NCI-H187 treated with DMSO at 0.1 percent for 48 hours (cell line): ENCODE data around the gene CAMK2N2.

Source experiments
- DNase-seq: peaks from one replicate; lab custom pipeline; 2025; lab: John Stamatoyannopoulos, UW

The CAMK2N2 gene

DNA sequence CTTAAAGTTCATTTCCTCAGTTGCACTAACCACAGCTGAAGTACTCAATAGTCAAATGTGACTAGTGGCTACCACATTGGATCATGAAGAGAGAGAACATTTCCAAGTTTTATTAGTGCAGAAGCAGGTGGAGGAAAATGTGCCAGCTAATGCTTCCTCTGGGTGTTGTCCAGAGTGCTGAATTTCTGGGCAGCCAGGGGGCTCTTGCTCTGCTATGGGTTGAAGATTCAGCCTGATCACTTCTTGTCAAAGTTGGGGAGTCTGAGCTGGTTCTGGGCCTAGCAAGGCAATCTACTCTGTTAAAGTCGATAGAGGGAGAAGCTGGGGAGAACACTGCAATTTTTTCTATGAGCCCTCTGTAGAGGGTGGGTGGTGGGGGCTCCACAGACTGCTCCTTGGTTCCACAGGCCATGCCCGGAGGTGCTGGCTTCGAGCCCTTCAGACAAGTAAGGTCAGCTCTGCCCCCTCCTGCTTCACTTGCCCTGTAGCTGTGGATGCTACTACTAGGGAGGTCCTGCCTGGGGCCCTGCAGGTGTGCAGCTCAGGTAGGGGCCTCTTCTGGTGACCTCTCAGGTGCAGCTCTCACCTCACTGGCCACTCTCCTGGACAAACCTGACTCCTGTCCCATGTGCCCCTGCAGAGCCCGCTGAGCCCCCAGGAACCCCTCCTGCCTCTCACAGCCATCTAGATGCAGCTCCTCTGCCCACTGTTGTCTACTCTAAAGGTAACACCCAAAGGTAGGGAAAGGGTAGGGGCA lies 20.8 kb downstream of the CAMK2N2 start:
- DNase-seq, result no peak

DNA sequence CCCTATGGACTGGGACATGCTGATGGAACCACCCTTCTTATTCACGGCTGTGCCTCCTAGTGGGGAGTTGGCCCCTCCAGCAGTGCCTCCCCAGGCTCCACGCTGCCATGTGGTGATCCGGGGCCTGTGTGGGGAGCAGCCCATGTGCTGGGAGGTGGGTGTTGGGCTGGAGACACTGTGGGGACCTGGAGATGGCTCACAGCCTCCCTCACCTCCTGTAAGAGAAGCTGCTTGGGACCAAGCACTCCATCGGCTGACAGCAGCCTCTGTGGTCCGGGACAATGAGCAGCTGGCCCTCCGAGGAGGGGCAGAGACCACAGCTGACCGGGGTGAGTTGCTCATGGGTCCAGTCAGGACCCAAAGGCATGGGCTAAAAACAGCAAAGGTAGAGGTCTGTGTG lies 21.6 kb downstream of the CAMK2N2 start:
- DNase-seq, result no peak

DNA sequence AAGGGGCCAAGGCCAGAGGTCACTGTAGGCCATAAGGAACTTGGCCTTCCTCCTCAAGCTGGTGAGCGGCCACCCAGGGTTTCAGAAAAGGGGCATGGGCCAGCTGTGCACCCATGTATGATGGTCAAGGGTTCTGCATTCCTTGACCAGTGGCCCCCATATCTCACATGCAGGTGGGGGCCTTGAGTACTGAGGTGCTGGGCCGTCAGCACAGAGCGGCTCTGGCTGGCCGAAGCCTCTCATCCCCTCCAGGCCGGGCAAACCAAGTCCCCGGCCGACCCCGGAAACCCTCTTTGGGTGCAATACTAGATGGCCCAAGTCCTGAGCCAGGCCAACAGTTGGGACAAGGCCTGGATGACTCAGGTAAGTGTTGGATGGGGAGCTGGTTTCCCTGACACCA lies 22.1 kb downstream of the CAMK2N2 start:
- DNase-seq, result no peak

DNA sequence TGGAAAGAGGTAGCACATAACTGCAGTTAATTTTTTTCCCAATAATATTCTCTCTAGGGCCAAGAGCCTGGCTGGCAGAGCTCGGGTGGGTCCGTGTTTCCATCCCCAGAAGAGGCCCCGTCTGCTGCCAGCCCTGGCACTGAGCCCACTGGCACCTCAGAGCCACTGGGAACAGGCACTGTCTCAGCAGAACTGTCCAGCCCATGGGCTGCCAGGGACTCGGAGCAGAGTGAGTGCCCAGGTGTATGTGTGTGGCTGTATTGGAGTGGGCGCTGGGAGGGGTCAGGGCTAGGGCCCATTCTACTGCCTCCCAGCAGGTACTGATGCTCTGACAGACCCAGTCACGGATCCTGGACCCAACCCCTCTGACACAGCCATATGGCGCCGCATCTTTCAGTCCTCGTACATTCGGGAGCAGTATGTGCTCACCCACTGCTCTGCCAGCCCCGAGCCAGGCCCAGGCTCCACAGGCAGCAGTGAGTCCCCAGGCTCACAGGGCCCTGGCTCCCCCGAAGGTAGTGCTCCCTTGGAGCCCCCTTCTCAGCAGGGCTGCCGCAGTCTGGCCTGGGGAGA lies 23.0 kb downstream of the CAMK2N2 start:
- no peak for DNase-seq

DNA sequence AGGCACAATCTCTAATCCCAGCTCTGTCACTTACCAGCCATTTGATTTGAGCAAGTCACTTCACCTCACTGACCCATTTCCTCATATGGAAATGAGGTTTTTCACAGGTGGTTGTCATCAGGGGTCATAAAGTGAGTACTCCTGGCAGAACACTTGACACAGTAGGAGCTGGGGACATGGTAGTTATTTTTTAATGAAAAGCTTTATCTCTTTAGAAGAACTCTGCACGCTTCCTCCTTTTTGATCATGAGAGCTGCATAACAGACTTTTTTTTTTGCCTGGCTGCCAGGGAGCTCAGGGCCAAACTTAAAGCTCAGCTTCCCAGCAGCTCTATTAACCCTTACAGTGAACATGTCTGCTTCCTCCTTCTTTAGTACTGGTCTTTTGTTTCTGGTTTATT lies 23.5 kb downstream of the CAMK2N2 start:
- no peak for DNase-seq

DNA sequence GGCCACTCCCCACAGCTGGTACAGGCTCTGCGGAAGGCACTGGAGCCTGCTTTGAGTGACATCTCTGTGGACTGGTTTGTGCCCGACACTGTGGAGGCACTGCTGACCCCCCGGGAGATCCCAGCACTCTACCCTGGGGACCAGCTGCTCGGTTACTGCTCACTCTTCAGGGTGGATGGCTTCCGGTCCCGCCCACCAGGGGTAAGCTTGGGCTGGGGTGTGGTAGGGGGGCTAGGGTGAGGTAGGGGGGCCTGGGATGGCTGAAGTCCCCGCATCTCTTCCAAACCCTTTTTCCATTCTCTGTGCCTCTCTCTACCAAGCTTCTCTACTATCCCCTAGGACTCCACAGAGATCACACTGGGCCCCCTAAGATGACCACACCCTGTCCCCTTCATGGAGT lies 24.1 kb downstream of the CAMK2N2 start:
- DNase-seq, result no peak

DNA sequence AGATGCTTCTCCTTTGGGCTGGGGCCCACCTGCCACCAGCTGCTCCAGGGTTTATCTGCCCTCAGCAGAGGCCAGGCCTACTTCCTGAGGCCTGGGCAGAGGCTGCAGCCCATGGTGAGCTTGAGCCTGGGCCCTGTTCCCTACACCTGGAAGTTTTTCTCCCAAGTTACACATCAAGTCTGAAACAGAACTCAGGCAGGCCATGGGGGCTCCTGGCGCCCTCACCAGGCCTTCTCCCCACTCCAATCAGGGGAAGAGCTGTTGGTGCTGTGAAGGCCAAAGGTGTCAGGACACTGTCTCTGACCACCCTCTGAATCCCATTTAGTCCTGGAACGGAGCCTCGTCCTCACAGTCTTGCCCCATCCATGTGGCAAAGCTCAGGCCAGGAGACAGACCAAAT lies 24.7 kb downstream of the CAMK2N2 start:
- DNase-seq, result no peak

DNA sequence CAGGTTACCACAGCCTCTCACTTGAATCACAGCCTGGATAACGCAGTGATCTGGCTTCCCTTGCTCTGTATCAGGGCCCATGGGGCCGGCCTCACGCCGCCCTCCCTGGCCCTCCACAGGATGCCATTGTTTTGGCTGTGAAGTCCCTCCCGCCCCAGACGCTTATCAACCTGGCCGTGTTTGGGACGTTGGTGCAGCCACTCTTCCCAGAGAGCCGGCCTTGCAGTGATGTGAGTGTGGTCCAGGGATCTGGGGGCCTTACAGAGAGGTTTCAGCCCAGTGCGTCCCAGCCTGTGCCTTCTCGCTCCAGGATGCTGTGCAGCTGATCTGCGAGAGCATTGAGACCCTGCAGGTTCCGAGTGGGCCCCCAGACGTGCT lies 25.3 kb downstream of the CAMK2N2 start:
- no peak for DNase-seq

DNA sequence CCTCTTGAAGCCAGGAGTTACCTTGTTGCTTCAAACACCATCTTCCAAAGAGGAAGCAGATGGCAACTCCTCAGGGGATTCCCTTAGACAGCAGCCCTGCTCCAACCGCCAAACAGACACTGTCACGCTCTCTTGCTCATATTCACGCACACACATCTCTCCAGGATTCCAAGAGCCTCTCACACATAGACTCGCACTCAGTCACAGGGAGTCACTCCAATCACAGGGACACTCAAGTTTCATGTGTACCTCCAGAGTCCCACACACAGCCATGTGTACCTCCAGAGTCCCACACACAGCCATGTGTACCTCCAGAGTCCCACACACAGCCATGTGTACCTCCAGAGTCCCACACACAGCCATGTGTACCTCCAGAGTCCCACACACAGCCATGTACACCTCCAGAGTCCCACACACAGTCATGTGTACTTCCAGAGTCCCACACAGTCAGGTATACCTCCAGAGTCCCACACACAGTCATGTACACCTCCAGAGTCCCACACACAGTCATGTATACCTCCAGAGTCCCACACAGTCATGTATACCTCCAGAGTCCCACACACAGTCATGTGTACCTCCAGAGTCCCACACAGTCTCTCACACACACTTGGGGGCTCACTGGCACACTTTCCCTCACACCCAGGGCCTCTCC lies 25.8 kb downstream of the CAMK2N2 start:
- no peak for DNase-seq

DNA sequence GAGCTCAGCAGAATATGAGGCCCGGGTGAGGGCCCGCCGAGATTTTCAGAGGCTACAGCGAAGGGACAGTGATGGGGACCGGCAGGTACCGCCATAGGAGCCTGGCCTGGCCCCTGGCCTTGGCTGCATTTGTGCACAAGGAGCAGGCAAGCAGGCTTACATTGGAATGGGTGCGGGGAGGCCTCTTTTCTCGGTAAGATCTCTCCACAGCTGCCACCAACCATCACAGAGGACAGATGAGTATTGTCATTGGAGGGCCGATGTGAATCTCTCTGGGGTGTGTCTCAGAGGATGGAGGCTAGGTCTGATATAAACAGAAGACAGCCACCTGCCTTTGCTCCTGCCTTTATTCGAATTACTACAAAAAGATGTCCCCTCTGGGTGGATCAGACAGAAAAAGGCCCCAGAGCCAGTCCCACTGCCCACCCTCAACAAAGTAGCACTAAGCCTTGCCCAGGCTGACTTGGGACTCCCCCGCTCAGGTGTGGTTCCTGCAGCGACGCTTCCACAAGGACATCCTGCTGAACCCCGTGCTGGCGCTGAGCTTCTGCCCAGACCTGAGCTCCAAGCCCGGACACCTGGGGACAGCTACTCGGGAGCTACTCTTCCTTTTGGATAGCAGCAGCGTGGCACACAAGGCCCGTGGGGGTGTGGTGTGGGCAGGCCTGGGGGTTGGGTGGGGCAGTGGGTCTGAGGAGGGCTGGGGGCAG lies 26.5 kb downstream of the CAMK2N2 start:
- DNase-seq, result no peak

DNA sequence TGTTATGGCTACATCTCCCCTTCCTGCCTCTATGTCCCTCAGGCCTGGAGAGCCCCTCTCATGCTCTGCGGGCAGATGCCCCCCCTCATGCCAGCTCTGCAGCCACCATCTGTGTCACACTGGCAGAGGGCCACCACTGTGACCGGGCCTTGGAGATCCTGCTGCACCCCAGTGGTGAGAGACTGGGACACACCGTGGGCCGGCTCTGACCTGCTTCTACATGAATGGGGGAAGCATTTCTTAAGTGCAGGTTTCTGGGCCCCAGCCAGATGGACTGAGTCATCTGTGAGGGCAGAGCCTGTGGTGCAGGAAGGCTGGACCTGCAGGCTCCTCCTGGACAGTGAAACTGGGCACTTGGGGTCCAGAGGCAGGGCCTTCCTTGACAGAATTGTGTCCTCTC lies 27.1 kb downstream of the CAMK2N2 start:
- DNase-seq, result no peak

DNA sequence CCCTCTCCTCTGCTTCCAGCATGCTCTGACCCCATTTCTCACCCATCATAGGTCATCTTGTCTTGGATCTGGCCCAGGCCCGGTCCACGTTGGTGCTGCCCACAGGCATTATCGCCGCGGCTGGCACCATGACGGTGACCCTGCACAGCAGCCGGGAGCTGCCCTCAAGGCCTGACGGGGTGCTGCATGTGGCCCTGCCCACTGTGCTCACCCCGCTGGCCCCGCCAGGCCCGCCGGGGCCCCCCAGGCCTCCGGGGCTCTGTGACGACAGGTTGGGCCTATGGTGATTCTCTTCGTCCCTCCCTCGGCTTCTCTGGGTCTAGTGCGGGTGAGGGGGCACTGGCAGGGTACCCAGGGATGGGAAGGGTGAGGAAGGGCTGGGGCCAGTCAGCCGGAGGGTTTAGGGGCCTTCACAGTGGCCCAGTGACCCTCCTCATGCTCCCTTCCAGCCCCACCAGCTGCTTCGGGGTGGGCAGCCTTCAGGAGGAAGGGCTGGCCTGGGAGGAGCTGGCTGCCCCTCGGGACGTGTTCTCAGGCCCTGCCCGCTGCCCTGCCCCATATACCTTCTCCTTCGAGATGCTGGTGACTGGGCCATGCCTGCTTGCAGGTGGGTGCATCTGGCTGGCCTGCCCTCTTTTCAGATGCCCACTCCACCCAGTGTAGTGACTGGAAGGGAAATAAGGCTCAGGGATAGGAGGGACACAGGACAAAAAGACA lies 28.1 kb downstream of the CAMK2N2 start:
- no peak for DNase-seq

DNA sequence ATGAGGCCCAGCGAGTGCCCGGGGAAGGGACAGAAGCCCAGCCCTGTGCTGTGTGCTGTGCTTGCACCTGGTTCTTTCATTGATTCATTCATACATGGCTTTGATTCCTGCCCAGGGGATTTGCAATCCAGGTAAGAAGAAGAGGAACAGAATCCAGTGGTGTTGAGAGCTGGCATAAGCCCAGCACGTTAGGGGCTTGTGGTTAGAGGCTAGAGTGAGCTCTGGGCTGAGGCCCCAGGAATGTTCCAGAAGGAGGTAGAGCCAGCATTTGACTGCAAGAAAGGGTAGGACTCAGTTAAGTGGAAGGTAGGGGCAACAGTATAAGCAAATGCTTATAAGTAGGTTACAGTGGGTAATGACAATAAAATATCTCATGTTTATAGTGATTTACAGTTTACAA lies 29.7 kb downstream of the CAMK2N2 start:
- no peak for DNase-seq

DNA sequence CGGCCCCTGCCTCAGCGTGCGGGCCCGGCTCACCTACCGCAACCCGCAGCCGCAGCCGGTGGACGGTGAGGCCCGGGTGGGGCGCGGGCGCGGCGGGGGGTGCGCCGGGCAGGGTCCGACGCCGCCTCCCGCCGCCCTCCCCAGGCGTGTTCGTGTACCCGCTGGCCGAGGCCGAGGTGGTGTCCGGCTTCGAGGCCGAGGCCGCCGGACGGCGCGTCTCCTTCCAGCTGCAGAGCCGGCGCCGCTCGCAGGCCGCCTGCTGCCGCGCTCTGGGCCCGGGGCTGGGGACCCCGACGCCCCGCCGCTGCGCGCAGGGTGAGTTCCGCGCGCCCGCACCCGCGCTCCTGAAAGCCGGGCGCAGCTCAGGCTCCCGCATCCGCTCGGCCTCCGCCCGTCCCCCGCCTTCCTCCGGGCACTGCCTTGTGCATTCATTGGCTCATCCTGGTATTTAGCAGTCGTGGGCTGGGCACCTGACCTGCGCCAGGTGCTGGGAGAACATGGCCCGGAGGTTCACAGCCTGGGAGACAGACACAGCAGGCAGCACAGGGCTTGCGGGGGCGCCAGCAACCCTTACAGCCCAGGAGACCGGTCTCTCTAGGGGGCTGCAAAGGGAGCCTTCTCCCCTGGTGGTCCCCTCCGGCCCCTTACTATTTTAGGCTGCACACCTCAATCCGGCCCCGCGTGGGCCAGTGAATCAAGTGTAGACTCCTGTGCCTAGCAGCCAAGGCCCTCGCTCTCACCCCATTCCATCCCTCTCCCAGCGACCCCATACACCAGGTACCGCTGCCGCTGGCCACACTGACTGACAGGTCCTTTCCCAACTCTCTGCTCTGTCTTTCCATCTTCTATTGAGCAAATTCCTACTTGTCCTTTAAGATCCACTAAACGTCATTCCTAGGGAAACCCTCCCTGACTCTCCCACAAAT lies 30.5 kb downstream of the CAMK2N2 start:
- DNase-seq, result no peak

DNA sequence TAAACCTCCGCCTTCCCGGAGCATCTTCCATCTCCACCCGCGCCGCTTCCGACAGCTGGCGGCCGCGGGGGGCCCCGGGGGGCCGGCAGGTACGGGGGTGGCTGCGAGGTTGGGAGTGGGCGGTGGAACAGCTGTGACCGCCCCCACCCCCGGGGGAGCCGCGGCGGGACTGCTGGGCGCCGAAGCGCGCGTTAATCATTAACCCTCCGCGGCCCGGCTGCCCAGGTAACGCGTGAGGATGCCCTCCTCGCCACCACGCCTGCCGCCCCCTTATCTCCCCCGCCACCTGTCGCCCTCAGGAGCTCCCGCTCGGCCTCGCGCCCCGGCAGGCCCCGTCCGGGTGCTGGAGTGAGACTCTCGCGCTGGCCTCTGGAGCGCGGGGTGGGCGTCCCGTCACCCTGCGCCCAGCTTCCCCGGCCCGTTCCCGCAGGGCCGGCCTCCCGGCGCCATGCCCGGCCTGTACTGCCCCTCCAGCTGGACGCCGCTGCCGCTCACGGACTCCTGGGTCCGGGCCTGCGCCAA lies 31.2 kb downstream of the CAMK2N2 start:
- DNase-seq, result no peak

DNA sequence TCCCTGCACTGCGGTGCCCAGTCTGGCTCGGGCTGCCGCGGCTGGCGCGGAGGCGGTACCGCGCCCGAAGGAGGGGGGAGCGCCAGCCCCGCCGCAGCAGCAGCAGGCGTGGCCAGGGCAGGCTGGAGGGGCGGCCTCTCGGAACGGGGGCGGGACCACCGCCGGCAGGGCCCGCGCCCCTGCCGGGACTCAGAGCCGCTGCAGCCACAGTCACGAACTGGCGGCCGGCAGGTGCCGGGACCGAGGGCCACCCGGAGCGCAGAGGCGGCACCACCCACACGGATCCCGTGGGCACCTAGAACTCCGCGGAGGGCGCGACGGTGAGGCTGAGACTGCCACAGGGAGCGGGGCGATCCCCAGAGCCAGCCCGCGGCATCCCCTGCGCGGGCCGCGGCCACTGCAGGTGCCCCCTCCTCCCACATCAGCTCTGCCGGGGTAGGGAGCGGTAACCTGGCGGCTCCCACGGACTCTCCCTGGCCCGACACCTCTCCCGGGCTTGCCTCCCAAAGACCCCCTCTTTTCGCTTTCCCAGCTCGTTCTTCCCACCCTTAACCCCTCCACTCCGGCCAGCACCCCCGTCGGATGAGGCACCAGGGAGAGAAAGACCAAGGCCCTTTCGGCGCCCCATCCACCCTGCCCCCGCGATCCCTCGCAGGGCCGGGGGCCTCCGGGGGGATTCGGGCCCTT lies 31.8 kb downstream of the CAMK2N2 start, which contains the start of gene VWA5B2:
VWA5B2 (plus strand) TSS at position 192 of the 687 bp plus-strand sequence. CDS start 944 bp downstream, outside the sequence.
- DNase-seq, result peak; percentile 13

DNA sequence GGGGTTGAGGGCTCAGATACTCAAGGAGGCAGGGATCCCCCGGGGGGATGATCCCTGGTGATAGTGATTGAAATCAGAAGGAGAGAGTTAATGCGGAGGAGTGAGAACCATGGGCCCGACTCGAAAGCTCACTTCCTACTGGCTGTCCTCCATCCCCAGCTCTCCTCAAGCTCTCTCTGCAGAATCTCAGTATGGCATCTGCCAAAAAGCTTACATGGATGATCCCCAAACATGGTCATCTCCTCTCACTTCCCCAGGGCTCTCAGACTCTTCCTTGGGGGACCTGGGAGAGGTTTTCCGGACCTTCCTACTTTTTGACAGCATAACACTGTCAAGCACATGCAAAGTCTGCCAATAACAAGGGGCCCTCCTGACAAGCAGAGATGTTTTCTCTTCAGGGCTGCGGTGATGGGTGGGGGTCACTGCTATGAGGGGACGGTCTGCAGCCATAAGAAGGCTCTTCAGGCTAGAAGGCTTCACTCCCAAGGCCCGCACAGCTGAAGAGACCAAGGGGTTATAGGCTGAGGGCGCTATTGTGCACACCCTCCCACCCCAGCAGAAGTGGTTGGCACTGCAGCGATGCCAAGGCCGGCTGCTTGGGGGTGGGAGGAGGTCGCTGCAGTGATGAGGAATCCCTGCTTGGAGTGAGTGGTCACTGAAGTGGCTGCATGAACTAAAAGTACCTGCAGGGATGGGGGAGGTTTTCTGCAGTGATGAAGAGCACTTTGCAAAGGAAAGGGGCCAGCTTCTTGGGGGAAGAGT lies 32.8 kb downstream of the CAMK2N2 start:
- DNase-seq, result no peak

DNA sequence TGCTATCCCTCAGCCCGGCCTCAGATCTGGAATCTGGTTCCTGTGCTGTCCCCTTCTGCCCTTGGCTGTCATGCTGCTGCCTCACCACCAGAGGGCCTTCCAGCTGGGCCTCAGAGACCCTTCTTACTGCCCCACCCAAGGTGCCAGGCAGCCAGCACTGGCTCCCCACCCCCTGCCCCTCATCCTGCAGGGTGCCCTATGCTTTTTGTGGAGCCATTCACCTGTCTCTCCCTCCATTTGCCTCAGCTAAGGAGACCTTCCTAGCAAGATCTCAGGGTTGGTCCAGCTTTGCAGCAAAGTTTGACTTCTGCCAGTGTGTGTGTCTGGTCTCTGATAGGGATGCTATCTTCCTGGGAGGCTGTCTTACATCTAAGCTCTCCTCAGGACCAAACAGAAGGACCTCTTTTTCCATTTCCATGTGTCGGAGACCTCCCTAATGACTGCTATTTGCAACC lies 33.8 kb downstream of the CAMK2N2 start:
- no peak for DNase-seq

DNA sequence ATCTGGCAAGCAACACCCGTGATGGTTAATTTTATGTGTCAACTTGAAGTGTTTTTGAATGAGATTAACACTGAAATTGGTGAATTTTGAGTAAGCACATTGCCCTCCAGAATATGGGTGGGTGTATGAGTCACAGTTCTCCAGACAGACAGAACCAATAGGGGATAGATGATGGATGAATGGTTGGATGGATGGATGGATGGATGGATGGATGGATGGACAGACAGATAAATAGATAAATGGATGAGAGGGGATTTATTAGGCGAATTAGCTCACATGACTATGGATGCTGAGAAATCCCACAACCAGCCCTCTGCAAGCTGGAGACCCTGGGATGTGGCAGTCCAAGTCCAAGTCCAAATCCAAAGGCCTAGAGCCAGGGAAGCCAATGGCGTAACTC lies 37.4 kb downstream of the CAMK2N2 start:
- no peak for DNase-seq
